DOHH2 (cell line): ENCODE data around the gene VCX.

Experiments used
- H3F3A ChIP-seq: fragments of 200-600 bp; sonication (generic), shearing (Covaris generic); 2 replicates; pipeline ENCODE4 v1.6.0; 2016; ENCODE audit warnings: antibody characterized with exemption, mild to moderate bottlenecking; ENCODE audit not compliant: control insufficient read depth, insufficient read depth
- H3K27ac ChIP-seq: fragments of 200-600 bp; sonication (generic); 2 replicates; pipeline ENCODE4 v1.5.1; 2014; ENCODE audit warnings: low read depth, mild to moderate bottlenecking, low read length, moderate library complexity
- H3K27me3 ChIP-seq: fragments of 200-600 bp; sonication (generic); 2 replicates; pipeline ENCODE4 v1.6.1; 2014; ENCODE audit warnings: mild to moderate bottlenecking, low read length, mixed read lengths; ENCODE audit not compliant: control insufficient read depth
- H3K36me3 ChIP-seq: fragments of 200-600 bp; sonication (generic); 2 replicates; pipeline ENCODE4 v1.6.1; 2014; ENCODE audit warnings: mild to moderate bottlenecking, low read length, moderate library complexity, mixed read lengths; ENCODE audit not compliant: control insufficient read depth
- H3K4me1 ChIP-seq: fragments of 200-600 bp; sonication (generic); 2 replicates; pipeline ENCODE4 v1.6.1; 2014; ENCODE audit warnings: mild to moderate bottlenecking, low read length, mixed read lengths; ENCODE audit not compliant: control insufficient read depth
- H3K4me2 ChIP-seq: fragments of 200-600 bp; sonication (generic); 2 replicates; pipeline ENCODE4 v1.6.0; 2014; ENCODE audit warnings: mild to moderate bottlenecking, low read length, moderate library complexity
- H3K4me3 ChIP-seq: fragments of 200-600 bp; sonication (generic); 2 replicates; pipeline ENCODE4 v1.5.1; 2014; ENCODE audit warnings: mild to moderate bottlenecking, low read length, mixed read lengths
- H3K79me2 ChIP-seq: fragments of 200-600 bp; sonication (generic); 2 replicates; pipeline ENCODE4 v1.6.1; 2014; ENCODE audit warnings: mild to moderate bottlenecking, low read length, mixed read lengths; ENCODE audit not compliant: control insufficient read depth
- H3K9me2 ChIP-seq: fragments of 200-600 bp; sonication (generic); replicated peaks from 2 replicates; pipeline ENCODE4 v1.6.1; 2014; ENCODE audit warnings: mild to moderate bottlenecking, low read length, mixed read lengths; ENCODE audit not compliant: control insufficient read depth
- H3K9me3 ChIP-seq: fragments of 200-600 bp; sonication (generic); 2 replicates; pipeline ENCODE4 v1.6.1; 2014; ENCODE audit warnings: antibody characterized with exemption, low read length, mixed read lengths; ENCODE audit not compliant: control insufficient read depth, insufficient read depth
- H4K20me1 ChIP-seq: fragments of 200-600 bp; sonication (generic); 2 replicates; pipeline ENCODE4 v1.6.0; 2014; ENCODE audit warnings: low read depth, mild to moderate bottlenecking, antibody characterized with exemption, low read length, moderate library complexity; ENCODE audit not compliant: control insufficient read depth, insufficient read depth
- EZH2phosphoT487 ChIP-seq: fragments of 200-600 bp; sonication (generic); IDR thresholded peaks from 2 replicates; pipeline ENCODE4 v1.6.1; 2017; ENCODE audit warnings: borderline replicate concordance, mild to moderate bottlenecking, antibody characterized with exemption, low read length, moderate library complexity, mixed read lengths
- TF ChIP-seq, protein P1 (sequence below): fragments of 200-600 bp; sonication (generic); IDR thresholded peaks from one replicate; pipeline ENCODE4 v1.5.1; 2014; ENCODE audit warnings: antibody characterized with exemption, mild to moderate bottlenecking, low read depth, low read length; ENCODE audit not compliant: poor library complexity, severe bottlenecking

VCX gene

DNA sequence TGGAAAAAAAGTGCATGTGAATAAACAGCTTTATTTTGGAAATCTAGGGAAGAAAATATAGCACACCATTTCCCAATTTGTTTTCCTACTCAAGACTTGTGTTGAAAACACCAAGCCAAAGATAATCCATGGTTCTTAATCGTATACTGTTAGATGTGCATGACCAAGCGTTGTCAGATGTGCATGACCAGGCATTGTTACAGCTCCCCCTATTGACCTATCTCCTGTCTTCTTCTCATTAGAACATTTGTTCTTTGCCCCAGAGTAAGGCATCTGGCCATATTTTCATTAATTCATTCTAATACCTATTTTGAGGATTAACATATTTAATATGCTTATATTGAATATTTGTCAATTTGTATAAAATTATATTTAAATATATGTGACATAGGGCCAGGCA, 14.4 kb upstream of the VCX start:
- no peaks in the 10 kb centered on the region for H3K4me1 ChIP-seq
- H3K36me3 ChIP-seq: no peaks in the 10 kb centered on the region
- no peak overlapping the region for H3K4me2 ChIP-seq
- no peaks in the 10 kb centered on the region for H3F3A ChIP-seq
- H3K9me2 ChIP-seq: no peaks in the 10 kb centered on the region
- no peaks in the 10 kb centered on the region for H3K9me3 ChIP-seq
- H3K4me3 ChIP-seq: no peak overlapping the region
- H3K27ac ChIP-seq: no peak overlapping the region
- TF ChIP-seq EZH2phosphoT487: no peak
- TF ChIP-seq, protein P1, sequence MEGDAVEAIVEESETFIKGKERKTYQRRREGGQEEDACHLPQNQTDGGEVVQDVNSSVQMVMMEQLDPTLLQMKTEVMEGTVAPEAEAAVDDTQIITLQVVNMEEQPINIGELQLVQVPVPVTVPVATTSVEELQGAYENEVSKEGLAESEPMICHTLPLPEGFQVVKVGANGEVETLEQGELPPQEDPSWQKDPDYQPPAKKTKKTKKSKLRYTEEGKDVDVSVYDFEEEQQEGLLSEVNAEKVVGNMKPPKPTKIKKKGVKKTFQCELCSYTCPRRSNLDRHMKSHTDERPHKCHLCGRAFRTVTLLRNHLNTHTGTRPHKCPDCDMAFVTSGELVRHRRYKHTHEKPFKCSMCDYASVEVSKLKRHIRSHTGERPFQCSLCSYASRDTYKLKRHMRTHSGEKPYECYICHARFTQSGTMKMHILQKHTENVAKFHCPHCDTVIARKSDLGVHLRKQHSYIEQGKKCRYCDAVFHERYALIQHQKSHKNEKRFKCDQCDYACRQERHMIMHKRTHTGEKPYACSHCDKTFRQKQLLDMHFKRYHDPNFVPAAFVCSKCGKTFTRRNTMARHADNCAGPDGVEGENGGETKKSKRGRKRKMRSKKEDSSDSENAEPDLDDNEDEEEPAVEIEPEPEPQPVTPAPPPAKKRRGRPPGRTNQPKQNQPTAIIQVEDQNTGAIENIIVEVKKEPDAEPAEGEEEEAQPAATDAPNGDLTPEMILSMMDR: peak; percentile 39
- H3K79me2 ChIP-seq: no peaks in the 10 kb centered on the region
- no peaks in the 10 kb centered on the region for H4K20me1 ChIP-seq
- no peaks in the 10 kb centered on the region for H3K27me3 ChIP-seq

DNA sequence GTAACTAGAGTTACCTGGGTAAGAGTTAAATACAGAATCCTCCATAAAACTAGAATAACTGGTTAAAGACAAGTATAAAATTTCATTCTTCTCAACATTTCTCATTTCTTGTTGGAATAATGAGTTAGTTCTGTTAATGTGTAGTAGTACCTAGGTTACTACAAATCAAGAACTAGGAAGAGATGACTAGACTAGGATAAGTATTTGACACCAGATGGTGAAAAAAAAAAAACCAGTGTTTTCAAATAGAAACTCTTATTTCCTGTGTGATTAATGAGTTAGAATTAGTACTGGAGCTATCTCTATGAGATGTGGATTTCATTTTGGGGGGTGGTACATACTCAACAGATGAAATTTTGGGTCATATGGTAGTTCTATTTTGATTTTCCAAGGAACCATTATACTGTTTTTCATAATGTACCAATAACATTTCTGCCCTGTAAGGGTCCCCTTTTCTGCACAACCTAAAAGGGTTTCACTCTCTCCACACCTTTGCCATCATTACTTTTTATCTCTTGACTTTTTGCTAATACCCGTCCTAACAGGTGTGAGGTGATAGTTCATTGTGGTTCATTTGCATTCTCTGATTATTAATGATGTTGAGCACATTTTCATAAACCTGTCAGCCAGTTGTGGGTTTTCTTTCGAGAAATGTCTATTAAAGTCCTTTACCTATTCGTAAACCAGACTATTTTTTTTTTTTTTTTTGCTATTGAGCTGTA, 1.7 kb upstream of the VCX start:
- no peaks in the 10 kb centered on the region for H3F3A ChIP-seq

DNA sequence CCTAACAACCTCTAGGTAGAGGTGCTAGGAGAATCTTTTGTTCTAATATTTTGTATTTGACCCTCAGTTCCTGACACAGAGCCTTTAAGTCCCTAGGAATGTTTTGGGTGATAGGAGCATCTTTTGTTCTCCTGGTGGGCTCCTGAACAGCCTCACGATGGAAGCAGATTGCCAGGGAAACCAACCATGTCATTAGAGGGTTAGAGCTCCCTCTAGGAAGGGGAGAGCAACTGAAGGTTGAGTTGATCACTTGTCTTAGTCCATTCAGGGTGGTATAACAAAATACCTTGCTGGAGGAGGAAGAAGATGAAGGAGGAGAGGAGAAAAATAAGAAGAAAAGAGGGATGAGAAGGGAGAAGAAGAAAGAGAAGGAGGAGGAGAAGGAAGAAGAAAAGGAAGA, 9.2 kb downstream of the VCX start:
- Histone ChIP-seq H3K9me3 (no peaks in the 10 kb centered on the region), H3K27ac (no peak overlapping the region), H3K36me3 (no peaks in the 10 kb centered on the region), H3K27me3 (no peaks in the 10 kb centered on the region), H3K9me2 (no peaks in the 10 kb centered on the region), H3F3A (no peaks in the 10 kb centered on the region), H3K4me2 (no peak overlapping the region), H3K79me2 (no peaks in the 10 kb centered on the region), H4K20me1 (no peaks in the 10 kb centered on the region), H3K4me1 (no peaks in the 10 kb centered on the region), H3K4me3 (no peak overlapping the region)
- TF ChIP-seq, protein P1: peak; percentile 25
- no peak for TF ChIP-seq EZH2phosphoT487

More for the DNA sequence above, 1.7 kb upstream of the VCX start:
- Histone ChIP-seq H3K79me2 (no peaks in the 10 kb centered on the region), H3K9me3 (no peaks in the 10 kb centered on the region), H3K36me3 (no peaks in the 10 kb centered on the region), H3K27me3 (no peaks in the 10 kb centered on the region), H3K4me3 (no peak overlapping the region), H3K9me2 (no peaks in the 10 kb centered on the region), H3K4me2 (no peak overlapping the region), H3K27ac (no peak overlapping the region), H4K20me1 (no peaks in the 10 kb centered on the region), H3K4me1 (no peaks in the 10 kb centered on the region)
- TF ChIP-seq EZH2phosphoT487: no peak
- TF ChIP-seq, protein P1: no peak
